Keratinocyte (primary cell): ENCODE results near the gene LRRC28. TPM values are rescaled to one million over a fixed set of nuclear protein-coding genes. Genes with fewer than 3 reads are reported as not detected.

Experiments
- DNase-seq: peaks from one replicate; pipeline ENCODE4 v3.0.0-alpha.2; 2011; ENCODE audit warnings: low read depth, missing footprints, low spot score
- FAIRE-seq: peaks from 2 replicates; lab custom pipeline; 2011; peaks lifted over from hg19 to GRCh38; lab: Jason Lieb, UNC
- H2AFZ ChIP-seq: 2 replicates; pipeline ENCODE4 v1.6.0; 2012; ENCODE audit warnings: low read length, control low read depth, inconsistent platforms; ENCODE audit not compliant: control insufficient read depth
- H3K27ac ChIP-seq: 2 replicates; pipeline ENCODE4 v1.5.1; 2011; ENCODE audit warnings: low read length; ENCODE audit not compliant: control insufficient read depth, insufficient read depth
- H3K27me3 ChIP-seq: 3 replicates; pipeline ENCODE4 v1.6.0; 2011; ENCODE audit warnings: low read length; ENCODE audit not compliant: control insufficient read depth, insufficient read depth; ENCODE audit errors: extremely low read depth
- H3K36me3 ChIP-seq, 2 experiments: 2 replicates in 1 of 2; 3 replicates in 1 of 2; pipeline ENCODE4 v1.5.1; 2011; ENCODE audit warnings: low read length in 2 of 2, mild to moderate bottlenecking in 1 of 2; ENCODE audit not compliant: control insufficient read depth in 2 of 2, insufficient read depth in 2 of 2; ENCODE audit errors: extremely low read depth in 1 of 2
- H3K4me1 ChIP-seq: 3 replicates; pipeline ENCODE4 v1.5.1; 2011; ENCODE audit warnings: low read length; ENCODE audit not compliant: control insufficient read depth, insufficient read depth; ENCODE audit errors: extremely low read depth
- H3K4me2 ChIP-seq: 3 replicates; pipeline ENCODE4 v1.6.0; 2011; ENCODE audit warnings: low read depth, low read length; ENCODE audit not compliant: control insufficient read depth, insufficient read depth; ENCODE audit errors: extremely low read depth
- H3K4me3 ChIP-seq, 3 experiments: fragments of 200-600 bp in 1 of 3; sonication (generic) in 1 of 3; 2 replicates in 2 of 3; 3 replicates in 1 of 3; pipeline ENCODE4 v1.5.1; 2011 to 2016; ENCODE audit warnings: low read length in 3 of 3, mild to moderate bottlenecking in 3 of 3, control low read depth in 2 of 3, inconsistent platforms in 1 of 3, low read depth in 1 of 3, mixed read lengths in 1 of 3, mixed run types in 1 of 3, moderate library complexity in 1 of 3; ENCODE audit not compliant: control insufficient read depth in 2 of 3, insufficient read depth in 2 of 3; ENCODE audit errors: extremely low read depth in 1 of 3
- H3K79me2 ChIP-seq: 2 replicates; pipeline ENCODE4 v1.6.0; 2012; ENCODE audit warnings: low read length; ENCODE audit not compliant: control insufficient read depth, insufficient read depth
- H3K9ac ChIP-seq: 3 replicates; pipeline ENCODE4 v1.6.0; 2011; ENCODE audit warnings: low read length; ENCODE audit not compliant: control insufficient read depth, insufficient read depth; ENCODE audit errors: extremely low read depth
- H3K9me1 ChIP-seq: 3 replicates; pipeline ENCODE4 v1.6.0; 2011; ENCODE audit warnings: low read length; ENCODE audit not compliant: control insufficient read depth, insufficient read depth; ENCODE audit errors: extremely low read depth
- H3K9me3 ChIP-seq: 2 replicates; pipeline ENCODE4 v1.5.1; 2012; ENCODE audit warnings: low read depth, low read length; ENCODE audit not compliant: control insufficient read depth
- H4K20me1 ChIP-seq: 3 replicates; pipeline ENCODE4 v1.6.0; 2011; ENCODE audit warnings: low read length; ENCODE audit not compliant: control insufficient read depth, insufficient read depth; ENCODE audit errors: extremely low read depth
- EZH2 ChIP-seq: IDR thresholded peaks from one replicate; pipeline ENCODE4 v1.6.1; 2012; ENCODE audit warnings: inconsistent platforms, mild to moderate bottlenecking, low read length, moderate library complexity
- dilution Hi-C: fragments of 300-500 bp; cut with MboI; formaldehyde crosslinking; loops from one replicate; pipeline ENCODE4 v1.7.0; 2020; ENCODE audit warnings: low sequenced_read_pairs; ENCODE audit not compliant: extremely low pct_ligation_motif_present
- polyA plus RNA-seq, 5 experiments: library from polyadenylated mRNA; depleted of rRNA in 3 of 5; stranded (reverse) in 3 of 5; stranded (forward) in 1 of 5; unstranded in 1 of 5; fragments of >200 nt; gene quantifications; 1 replicate in 1 of 5; 2 replicates in 3 of 5; 3 replicates in 1 of 5; pipeline versions ENCODE4 v1.2.1 to v1.2.3, GENCODE V29; 2011 to 2012; ENCODE audit warnings: missing spikeins in 2 of 5, low read depth in 1 of 5, low replicate concordance in 1 of 5
- TF ChIP-seq, protein P1 (sequence below), 3 experiments: IDR thresholded peaks in 1 of 3; conservative IDR thresholded peaks in 1 of 3; optimal IDR thresholded peaks in 1 of 3; 2 replicates in 2 of 3; 3 replicates in 1 of 3; pipeline versions ENCODE3 to v1.5.1; 2011; ENCODE audit warnings: low read length in 3 of 3, mild to moderate bottlenecking in 3 of 3, moderate library complexity in 2 of 3, control low read depth in 1 of 3, inconsistent platforms in 1 of 3; ENCODE audit not compliant: insufficient read depth in 2 of 3; ENCODE audit errors: extremely low read depth in 1 of 3

Gene LRRC28
- polyA plus RNA-seq, 1 donor (not counting 4 experiments of a cell fraction or from before 2014, with no cell fraction given) = 25.1 TPM

DNA sequence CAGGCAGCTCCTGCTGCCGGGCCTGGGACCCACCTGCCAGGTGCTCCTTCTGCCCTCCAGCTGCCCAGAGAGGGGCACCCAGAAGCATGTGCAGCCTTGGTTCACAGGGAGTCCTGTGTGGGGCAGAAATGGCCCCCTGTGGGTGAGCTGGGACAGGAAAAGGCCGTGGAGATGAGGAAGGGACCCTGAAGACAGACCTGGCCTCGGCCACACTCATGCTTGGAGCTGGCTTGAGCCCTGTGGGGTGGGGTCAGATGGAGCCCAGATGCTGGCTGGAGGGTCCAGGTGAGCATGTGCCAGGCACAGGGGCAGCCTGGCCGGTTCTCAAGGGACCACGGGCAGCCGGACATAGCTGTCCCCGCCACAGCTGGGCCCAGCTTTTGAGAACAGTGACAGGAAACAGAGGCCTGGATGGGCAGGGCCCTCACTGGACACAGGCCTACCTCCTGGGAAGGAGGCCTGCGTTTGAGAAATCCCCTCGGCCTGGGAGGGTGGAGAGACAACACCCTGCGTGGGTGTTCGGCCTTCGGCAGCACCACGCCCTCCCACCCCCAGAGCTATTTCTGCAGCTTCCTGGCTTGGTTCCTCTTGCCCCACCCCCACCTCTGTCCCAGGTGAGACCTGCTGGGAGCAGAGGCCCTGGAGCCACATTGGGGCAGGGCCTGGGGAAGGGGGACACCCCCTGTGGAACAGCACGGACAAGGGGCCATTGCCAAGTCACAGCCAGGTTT, 181.9 kb downstream of the LRRC28 start:
- Histone ChIP-seq H4K20me1 (no peaks in the 10 kb centered on the region), H3K4me1 (peaks cover 39% of the 10 kb centered on the region), H3K27me3 (no peaks in the 10 kb centered on the region), H3K27ac (no peak overlapping the region), H3K4me3 (no peak overlapping the region), H3K36me3 (no peaks in the 10 kb centered on the region), H3K4me2 (peak overlapping the region; percentile 3), H3K9ac (peak overlapping the region; percentile 7), H3K79me2 (no peaks in the 10 kb centered on the region), H2AFZ (peak overlapping the region; percentile 44), H3K9me3 (no peaks in the 10 kb centered on the region), H3K9me1 (no peaks in the 10 kb centered on the region)
- no peak for TF ChIP-seq EZH2
- TF ChIP-seq, protein P1, sequence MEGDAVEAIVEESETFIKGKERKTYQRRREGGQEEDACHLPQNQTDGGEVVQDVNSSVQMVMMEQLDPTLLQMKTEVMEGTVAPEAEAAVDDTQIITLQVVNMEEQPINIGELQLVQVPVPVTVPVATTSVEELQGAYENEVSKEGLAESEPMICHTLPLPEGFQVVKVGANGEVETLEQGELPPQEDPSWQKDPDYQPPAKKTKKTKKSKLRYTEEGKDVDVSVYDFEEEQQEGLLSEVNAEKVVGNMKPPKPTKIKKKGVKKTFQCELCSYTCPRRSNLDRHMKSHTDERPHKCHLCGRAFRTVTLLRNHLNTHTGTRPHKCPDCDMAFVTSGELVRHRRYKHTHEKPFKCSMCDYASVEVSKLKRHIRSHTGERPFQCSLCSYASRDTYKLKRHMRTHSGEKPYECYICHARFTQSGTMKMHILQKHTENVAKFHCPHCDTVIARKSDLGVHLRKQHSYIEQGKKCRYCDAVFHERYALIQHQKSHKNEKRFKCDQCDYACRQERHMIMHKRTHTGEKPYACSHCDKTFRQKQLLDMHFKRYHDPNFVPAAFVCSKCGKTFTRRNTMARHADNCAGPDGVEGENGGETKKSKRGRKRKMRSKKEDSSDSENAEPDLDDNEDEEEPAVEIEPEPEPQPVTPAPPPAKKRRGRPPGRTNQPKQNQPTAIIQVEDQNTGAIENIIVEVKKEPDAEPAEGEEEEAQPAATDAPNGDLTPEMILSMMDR (optimal IDR thresholded peaks at IDR 0.05 in 1 of 3, IDR thresholded peaks at IDR 0.05 in 1 of 3, conservative IDR thresholded peaks at IDR 0.05 in 1 of 3; ENCODE audit: extremely low read depth in 1 of 3, insufficient read depth in 2 of 3, low read length in 3 of 3) = no peak
- DNase-seq (no peak), FAIRE-seq (no peak)
- dilution Hi-C loops = no loop called here

GRCh38 chr15:99433757-99434450, 182.6 kb downstream of the LRRC28 start:
- Histone ChIP-seq H3K36me3 (no peaks in the 10 kb centered on the region), H3K9me3 (no peaks in the 10 kb centered on the region), H2AFZ (no peak overlapping the region), H3K9me1 (no peaks in the 10 kb centered on the region), H3K4me2 (peak overlapping the region; percentile 83), H3K9ac (peak overlapping the region; percentile 7), H3K4me1 (peaks cover 39% of the 10 kb centered on the region), H3K27ac (no peak overlapping the region), H4K20me1 (no peaks in the 10 kb centered on the region), H3K4me3 (peak overlapping the region in 1 of 3 experiments; percentile 52), H3K27me3 (no peaks in the 10 kb centered on the region), H3K79me2 (no peaks in the 10 kb centered on the region)
- TF ChIP-seq, protein P1 (optimal IDR thresholded peaks at IDR 0.05 in 1 of 3, IDR thresholded peaks at IDR 0.05 in 1 of 3, conservative IDR thresholded peaks at IDR 0.05 in 1 of 3; ENCODE audit: extremely low read depth in 1 of 3, insufficient read depth in 2 of 3, low read length in 3 of 3) = no peak
- TF ChIP-seq EZH2 = no peak
- dilution Hi-C loops = no loop called here
- FAIRE-seq (no peak), DNase-seq (no peak)
